Activated T-cell treated with anti-CD3 and anti-CD28 coated beads, Interleukin-2, amount 50 U/mL, for 24 hours (primary cell): Measurements from ENCODE around the gene ARHGAP8.
"Not testable (repeated sequence)": the region's sequence is repeated elsewhere in the genome, so short reads cannot be mapped to it uniquely, and the experiment has no call there.

Experiments used
- DNase-seq: peaks from one replicate; pipeline ENCODE4 v3.0.0-alpha.2; 2020
- H3K27ac Mint-ChIP-seq: 2 replicates; pipeline ENCODE4 v1.8.0; 2020; ENCODE audit warnings: mild to moderate bottlenecking, mixed read lengths
- H3K27me3 Mint-ChIP-seq: 2 replicates; pipeline ENCODE4 v1.8.0; 2020; ENCODE audit warnings: mixed read lengths
- H3K36me3 Mint-ChIP-seq: 2 replicates; pipeline ENCODE4 v1.8.0; 2020; ENCODE audit warnings: low read depth, mixed read lengths
- H3K4me1 Mint-ChIP-seq: 2 replicates; pipeline ENCODE4 v1.8.0; 2020; ENCODE audit warnings: low read depth, mixed read lengths
- H3K4me3 Mint-ChIP-seq: 2 replicates; pipeline ENCODE4 v1.8.0; 2020; ENCODE audit warnings: mild to moderate bottlenecking, moderate library complexity, mixed read lengths
- H3K9me3 Mint-ChIP-seq: 2 replicates; pipeline ENCODE4 v1.8.0; 2020; ENCODE audit warnings: mixed read lengths

The ARHGAP8 gene

DNA sequence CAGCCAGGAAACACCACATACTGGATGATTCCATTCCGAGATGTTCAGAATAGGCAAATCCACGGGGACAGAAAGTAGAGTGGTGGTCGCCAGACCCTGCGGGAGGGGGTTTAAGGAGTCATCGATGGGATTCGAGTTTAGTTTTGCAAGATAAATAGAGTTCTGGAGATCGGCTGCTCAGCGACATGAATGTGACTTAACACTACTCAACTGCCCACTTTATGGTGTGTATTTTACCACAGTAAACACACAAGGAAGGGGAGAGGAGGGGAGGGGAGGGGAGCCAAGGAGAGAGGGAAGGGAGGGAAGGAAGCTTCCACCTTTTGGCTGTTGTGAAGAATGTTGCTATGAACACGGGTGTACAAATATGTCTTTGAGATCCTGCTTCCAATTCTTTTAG, 10.4 kb upstream of the ARHGAP8 start:
- no peak overlapping the region for H3K4me3 Mint-ChIP-seq
- H3K27me3 Mint-ChIP-seq, result peaks cover 12% of the 10 kb centered on the region
- no peaks in the 10 kb centered on the region for H3K9me3 Mint-ChIP-seq
- DNase-seq, result no peak
- H3K4me1 Mint-ChIP-seq, result no peaks in the 10 kb centered on the region
- no peaks in the 10 kb centered on the region for H3K36me3 Mint-ChIP-seq
- H3K27ac Mint-ChIP-seq, result no peak overlapping the region

DNA sequence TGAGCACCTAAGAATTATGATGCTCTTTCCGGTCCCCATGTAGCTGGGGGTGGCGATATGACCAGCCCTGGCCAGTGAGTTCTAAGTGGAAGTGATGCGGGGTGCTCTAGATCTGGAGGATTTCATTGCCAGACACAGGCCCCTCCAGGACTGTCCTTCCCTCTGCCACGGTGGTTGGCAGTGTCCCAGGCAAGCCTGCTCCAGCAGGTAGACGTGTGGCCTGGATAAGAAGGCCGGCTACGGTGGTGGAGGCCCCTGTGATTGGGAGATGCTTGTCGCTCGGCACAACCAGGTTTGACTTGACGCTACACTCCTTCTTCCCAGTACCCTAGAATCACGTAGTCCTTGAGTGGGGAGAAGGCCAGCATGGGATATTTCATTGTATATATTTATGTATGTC, 9.1 kb upstream of the ARHGAP8 start:
- H3K4me1 Mint-ChIP-seq, result no peaks in the 10 kb centered on the region
- H3K4me3 Mint-ChIP-seq, result no peak overlapping the region
- H3K36me3 Mint-ChIP-seq, result no peaks in the 10 kb centered on the region
- H3K27ac Mint-ChIP-seq, result no peak overlapping the region
- DNase-seq, result no peak
- H3K9me3 Mint-ChIP-seq, result no peaks in the 10 kb centered on the region
- peaks cover 17% of the 10 kb centered on the region for H3K27me3 Mint-ChIP-seq

DNA sequence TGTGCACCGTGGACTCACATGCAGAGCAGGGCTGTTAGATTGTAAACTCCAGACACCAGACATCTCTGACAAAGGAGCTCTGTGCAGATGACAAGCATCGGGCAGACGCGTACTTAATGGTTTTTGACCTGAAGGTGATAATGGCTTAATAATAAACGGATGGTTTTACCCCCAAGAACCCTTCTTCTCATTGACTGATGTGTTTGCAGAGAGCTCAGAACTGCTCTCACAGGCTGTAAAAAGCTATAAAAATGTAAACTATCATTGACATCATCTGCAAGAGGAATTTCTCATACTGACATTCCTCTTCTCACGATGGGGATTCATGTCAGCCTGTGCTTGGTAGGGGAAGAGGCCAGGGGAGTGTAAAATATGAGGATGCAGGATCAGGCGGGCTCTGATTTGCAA, 8.6 kb upstream of the ARHGAP8 start:
- H3K27me3 Mint-ChIP-seq, result peaks cover 21% of the 10 kb centered on the region
- no peaks in the 10 kb centered on the region for H3K36me3 Mint-ChIP-seq
- H3K9me3 Mint-ChIP-seq, result no peaks in the 10 kb centered on the region
- no peak overlapping the region for H3K27ac Mint-ChIP-seq
- no peaks in the 10 kb centered on the region for H3K4me1 Mint-ChIP-seq
- H3K4me3 Mint-ChIP-seq, result no peak overlapping the region
- DNase-seq, result no peak

DNA sequence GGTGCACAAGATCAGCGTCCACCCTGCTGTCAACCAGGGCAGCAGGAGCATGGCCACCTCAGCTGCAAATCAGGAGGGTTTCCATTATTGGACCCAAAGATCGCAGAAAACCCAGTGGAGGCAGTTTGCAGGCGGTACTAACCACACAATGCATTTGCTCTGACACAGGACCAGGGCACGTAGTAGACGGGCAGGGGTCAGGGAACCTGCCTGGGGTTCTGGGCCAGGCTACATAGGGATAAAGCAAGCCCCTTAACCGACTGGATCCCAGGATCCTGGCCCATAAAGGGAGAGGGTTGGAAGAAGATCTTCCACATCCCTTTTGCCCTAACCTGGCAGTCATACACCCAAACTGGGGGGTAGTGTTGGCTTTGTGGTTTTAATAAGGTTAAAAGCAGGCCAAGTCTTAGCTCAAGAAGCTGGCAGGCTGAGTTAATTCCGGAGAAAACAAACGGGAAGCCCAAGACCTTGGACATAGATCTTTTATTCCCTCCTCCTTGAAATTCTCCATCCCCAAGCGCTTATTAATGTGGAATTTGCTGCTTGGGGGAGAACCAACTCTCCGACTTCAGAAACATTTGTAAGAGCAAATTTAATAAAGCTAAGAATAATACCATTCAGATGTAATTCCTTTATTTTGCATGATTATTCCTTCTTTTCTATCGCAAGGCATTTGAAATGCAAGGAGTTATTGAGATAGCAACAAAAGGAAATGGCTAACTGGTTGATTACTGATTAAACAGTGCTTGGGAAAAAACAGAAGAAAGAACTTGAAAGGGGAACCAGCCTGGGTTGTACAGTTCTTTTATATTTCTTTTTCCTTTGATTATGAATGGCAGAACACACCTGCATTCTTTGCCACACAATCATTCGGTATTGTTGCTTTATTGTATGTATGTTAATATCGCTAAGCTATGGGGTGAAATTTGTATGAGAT, 6.3 kb upstream of the ARHGAP8 start:
- DNase-seq, result no peak
- Mint-ChIP-seq H3K4me1 (no peaks in the 10 kb centered on the region), H3K9me3 (no peaks in the 10 kb centered on the region), H3K27ac (no peak overlapping the region), H3K27me3 (peaks cover 34% of the 10 kb centered on the region), H3K4me3 (no peak overlapping the region), H3K36me3 (no peaks in the 10 kb centered on the region)

DNA sequence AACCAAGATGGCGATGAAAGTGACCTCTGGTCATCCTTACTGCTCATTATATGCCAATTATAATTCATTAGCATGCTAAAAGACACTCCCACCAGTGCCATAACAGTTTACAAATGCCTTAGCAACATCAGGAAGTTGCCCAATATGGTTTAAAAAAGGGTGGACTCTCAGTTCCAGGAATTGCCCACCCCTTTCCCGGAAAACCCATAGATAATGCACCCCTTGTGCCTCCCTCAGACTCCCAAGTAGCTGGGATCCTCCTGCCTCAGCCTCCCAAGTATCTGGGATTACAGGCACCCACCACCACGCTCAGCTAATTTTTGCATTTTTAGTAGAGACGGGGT, 4.6 kb upstream of the ARHGAP8 start:
- H3K27me3 Mint-ChIP-seq, result peaks cover 43% of the 10 kb centered on the region
- H3K9me3 Mint-ChIP-seq, DNase-seq, H3K27ac Mint-ChIP-seq, H3K4me3 Mint-ChIP-seq, H3K36me3 Mint-ChIP-seq, H3K4me1 Mint-ChIP-seq: not testable (repeated sequence)

DNA sequence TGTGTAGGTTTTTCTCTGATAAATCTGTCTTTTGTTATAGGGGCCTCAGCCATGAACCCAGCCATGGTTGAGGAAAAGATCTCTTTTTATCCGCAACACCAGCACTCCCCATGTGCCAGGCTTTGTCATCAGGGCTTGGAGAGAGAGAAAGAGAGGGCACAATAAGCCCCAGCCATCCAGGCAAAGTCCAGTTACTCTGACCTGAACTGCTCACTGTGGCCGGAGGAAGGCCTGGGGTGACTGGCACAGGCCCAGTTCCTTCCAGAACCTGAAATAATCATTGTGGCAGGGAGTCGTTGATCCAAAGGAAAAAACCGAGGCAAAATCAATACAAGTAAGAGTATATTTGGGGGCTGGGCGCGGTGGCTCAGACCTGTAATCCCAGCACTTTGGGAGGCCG, 3.9 kb upstream of the ARHGAP8 start:
- H3K9me3 Mint-ChIP-seq, result no peaks in the 10 kb centered on the region
- H3K27ac Mint-ChIP-seq, result no peak overlapping the region
- peaks cover 51% of the 10 kb centered on the region for H3K27me3 Mint-ChIP-seq
- DNase-seq, result no peak
- no peaks in the 10 kb centered on the region for H3K36me3 Mint-ChIP-seq
- no peak overlapping the region for H3K4me3 Mint-ChIP-seq
- peaks cover 5% of the 10 kb centered on the region for H3K4me1 Mint-ChIP-seq

DNA sequence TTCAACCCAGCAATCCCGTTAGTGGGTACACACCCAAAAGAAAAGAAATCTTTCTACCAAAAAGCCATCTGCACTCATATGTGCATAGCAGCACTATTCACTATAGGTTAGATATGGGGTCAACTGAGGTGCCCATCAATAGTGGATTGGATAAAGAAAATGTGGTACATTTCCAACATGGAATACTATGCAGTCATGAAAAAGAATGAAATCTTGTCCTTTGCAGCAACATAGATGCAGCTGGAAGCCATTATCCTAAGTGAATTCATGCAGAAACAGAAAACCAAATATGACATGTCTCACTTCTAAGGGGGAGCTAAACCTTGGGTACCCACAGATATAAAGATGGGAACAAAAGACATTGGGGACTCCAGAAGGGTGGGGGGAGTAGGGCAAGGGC, 1.9 kb upstream of the ARHGAP8 start:
- peaks cover 5% of the 10 kb centered on the region for H3K4me1 Mint-ChIP-seq
- H3K36me3 Mint-ChIP-seq, result no peaks in the 10 kb centered on the region
- no peak for DNase-seq
- no peak overlapping the region for H3K27ac Mint-ChIP-seq
- H3K4me3 Mint-ChIP-seq, result no peak overlapping the region
- no peaks in the 10 kb centered on the region for H3K9me3 Mint-ChIP-seq
- H3K27me3 Mint-ChIP-seq, result peaks cover 70% of the 10 kb centered on the region

DNA sequence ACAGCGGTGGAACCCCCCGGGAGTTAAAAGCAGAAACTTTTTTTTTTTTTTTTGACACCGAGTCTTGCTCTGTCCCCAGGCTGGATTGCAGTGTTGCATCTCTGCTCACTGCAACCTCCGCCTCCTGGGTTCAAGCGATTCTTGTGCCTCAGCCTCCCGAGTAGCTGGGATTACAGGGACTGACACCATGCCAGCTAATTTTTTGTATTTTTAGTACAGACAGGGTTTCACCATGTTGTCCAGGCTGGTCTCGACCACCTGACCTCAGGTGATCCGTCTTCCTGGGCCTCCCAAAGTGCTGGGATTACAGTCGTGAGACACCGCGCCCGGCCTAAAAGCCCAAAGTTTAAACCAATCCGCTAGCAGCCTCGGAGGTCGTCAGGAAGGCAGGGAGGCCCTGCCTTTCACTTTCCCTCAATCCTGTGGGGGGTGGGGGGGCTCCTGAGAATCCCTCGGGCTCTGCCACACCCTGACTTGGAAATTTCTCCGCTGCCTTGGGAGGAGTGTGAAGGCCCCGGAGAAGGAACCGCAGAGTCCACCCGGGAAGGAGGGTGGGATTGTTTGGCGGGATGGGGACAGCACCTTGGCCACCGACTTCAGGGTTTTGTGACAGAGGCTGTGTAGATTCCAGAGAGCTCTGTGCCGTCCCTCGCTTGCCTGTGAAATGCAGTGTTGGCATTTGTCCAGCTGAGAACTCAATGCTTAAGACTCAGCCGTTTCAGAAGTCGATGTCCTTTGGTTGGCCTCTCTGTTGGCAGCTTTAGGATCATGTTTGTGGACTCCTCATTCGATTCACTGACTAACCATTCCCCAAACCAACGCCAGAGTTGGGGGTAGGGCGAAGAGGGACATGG, 1.0 kb downstream of the ARHGAP8 start:
- Mint-ChIP-seq H3K9me3 (no peaks in the 10 kb centered on the region), H3K36me3 (no peaks in the 10 kb centered on the region), H3K27me3 (peaks cover 77% of the 10 kb centered on the region), H3K27ac (no peak overlapping the region), H3K4me1 (peaks cover 5% of the 10 kb centered on the region), H3K4me3 (peak overlapping the region; percentile 74)
- no peak for DNase-seq

DNA sequence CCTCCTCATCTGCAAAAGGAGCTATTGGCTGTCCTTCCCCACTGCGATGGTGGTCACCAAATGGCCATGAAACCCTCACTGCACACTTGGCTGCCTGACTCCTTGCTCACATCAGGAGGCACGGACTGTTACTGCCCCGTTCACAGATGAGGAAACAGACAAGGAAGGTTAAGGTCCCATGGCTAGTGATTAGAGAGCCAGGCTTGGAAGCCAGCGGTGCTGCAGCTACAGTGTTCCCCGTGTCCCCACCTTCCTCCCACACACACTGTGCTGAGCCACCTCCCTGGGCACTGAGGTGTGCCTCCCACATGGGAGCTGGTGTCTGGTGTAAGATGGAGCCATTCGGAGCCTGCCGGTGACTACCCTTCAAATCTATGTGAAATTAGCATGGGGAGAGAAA, 2.6 kb downstream of the ARHGAP8 start:
- Mint-ChIP-seq H3K27me3 (peaks cover 78% of the 10 kb centered on the region), H3K9me3 (no peaks in the 10 kb centered on the region), H3K4me1 (peaks cover 5% of the 10 kb centered on the region), H3K4me3 (no peak overlapping the region), H3K27ac (no peak overlapping the region), H3K36me3 (no peaks in the 10 kb centered on the region)
- DNase-seq, result no peak

DNA sequence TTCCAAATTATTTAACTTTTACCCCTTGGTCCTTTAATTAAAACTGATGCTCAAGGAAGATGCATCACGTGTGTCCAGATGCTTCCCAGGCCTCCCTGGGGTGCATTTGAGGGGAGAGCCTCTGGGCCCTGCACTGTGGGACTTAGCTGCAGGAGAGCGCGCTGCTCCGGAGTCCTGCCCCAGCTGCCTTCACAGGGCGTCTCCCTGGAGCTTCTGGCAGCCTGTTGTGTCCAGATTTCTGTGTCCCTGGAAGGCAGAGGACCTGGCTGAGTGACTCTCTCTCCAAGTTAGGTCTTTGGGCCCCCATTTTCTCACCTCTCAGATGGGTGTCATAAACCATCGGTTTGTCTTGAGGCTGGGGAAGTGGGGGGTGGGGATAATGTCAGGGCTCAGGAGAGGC, 3.0 kb downstream of the ARHGAP8 start:
- Mint-ChIP-seq H3K36me3 (no peaks in the 10 kb centered on the region), H3K4me3 (no peak overlapping the region), H3K27ac (no peak overlapping the region), H3K4me1 (peaks cover 5% of the 10 kb centered on the region), H3K27me3 (peaks cover 74% of the 10 kb centered on the region), H3K9me3 (no peaks in the 10 kb centered on the region)
- DNase-seq, result no peak

DNA sequence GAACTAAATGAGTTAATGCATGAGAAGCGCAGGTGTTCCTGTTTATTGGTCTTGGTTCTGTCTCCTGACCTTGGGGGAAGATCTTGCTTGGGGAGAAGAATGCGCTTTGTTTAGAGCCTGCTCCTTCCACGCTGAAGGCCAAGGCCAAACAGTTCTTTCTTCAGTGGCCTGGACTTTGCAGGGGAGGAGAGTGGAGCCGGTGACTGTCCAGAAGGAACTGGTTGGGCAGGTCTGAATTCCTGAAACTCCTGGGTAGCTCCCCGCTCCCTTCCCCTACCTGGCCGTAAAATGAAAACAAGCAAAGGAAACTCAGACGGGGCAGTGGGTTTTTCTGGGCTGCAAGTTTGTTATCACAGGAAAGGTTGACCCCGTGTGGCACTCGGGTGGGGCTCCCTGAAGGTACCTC, 3.6 kb downstream of the ARHGAP8 start:
- Mint-ChIP-seq H3K4me1 (peaks cover 5% of the 10 kb centered on the region), H3K36me3 (no peaks in the 10 kb centered on the region), H3K4me3 (no peak overlapping the region), H3K27ac (no peak overlapping the region), H3K27me3 (peaks cover 71% of the 10 kb centered on the region), H3K9me3 (no peaks in the 10 kb centered on the region)
- DNase-seq, result no peak

DNA sequence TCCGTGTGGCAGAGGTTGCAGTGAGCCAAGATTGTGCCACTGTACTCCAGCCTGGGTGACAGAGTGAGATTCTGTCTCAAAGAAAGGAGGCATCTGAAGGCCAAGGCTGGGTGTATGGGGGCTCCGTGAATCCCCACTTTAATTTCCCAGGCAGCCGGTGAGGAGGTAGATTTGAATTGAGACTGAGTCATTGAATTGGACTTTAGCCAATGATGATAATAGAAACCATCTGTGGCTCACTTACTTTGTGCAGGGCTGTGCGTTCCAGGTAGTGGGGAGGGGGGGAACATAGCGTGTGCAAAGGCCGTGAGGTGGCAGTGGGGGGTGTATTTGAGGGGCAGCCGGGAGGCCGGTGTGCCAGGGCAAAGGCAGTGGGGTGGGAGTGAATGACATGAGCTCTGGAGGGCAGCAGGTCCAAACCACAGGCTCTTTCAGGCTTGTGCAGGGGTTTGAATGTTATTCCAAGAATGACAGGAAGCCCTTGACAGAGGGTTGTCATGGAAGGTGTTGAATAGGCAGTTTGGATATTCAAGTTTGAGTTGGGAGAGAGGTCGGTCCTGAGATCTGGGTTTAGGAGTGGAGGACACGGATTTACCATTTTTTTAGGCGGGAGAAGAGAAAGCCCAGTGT, 6.1 kb downstream of the ARHGAP8 start:
- H3K4me1 Mint-ChIP-seq, result no peaks in the 10 kb centered on the region
- H3K27me3 Mint-ChIP-seq, result peaks cover 55% of the 10 kb centered on the region
- no peak overlapping the region for H3K4me3 Mint-ChIP-seq
- no peaks in the 10 kb centered on the region for H3K36me3 Mint-ChIP-seq
- H3K9me3 Mint-ChIP-seq, result peaks cover 9% of the 10 kb centered on the region
- DNase-seq, result no peak
- H3K27ac Mint-ChIP-seq, result no peak overlapping the region

DNA sequence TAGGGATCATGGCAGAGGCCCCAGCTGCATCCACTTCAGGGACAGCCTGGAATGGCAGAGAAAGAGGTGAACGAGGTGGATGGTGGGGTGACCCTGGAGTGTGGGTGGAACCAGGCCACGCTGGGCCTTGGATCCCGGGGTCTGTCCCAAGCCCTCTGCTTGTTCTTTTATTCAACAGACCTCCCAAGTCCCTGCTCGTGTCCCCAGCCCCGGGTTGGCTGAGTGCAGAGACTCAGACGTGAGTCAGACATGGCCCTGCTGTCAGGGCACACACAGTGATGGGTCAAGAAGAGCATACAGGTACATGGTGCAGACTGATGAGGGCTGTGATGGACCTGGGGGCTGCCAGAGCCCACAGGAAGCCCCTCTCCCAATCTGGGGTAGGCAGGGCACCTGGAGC, 6.6 kb downstream of the ARHGAP8 start:
- Mint-ChIP-seq H3K4me3 (no peak overlapping the region), H3K27ac (no peak overlapping the region), H3K4me1 (no peaks in the 10 kb centered on the region), H3K9me3 (peaks cover 9% of the 10 kb centered on the region), H3K27me3 (peaks cover 49% of the 10 kb centered on the region), H3K36me3 (no peaks in the 10 kb centered on the region)
- DNase-seq, result no peak

DNA sequence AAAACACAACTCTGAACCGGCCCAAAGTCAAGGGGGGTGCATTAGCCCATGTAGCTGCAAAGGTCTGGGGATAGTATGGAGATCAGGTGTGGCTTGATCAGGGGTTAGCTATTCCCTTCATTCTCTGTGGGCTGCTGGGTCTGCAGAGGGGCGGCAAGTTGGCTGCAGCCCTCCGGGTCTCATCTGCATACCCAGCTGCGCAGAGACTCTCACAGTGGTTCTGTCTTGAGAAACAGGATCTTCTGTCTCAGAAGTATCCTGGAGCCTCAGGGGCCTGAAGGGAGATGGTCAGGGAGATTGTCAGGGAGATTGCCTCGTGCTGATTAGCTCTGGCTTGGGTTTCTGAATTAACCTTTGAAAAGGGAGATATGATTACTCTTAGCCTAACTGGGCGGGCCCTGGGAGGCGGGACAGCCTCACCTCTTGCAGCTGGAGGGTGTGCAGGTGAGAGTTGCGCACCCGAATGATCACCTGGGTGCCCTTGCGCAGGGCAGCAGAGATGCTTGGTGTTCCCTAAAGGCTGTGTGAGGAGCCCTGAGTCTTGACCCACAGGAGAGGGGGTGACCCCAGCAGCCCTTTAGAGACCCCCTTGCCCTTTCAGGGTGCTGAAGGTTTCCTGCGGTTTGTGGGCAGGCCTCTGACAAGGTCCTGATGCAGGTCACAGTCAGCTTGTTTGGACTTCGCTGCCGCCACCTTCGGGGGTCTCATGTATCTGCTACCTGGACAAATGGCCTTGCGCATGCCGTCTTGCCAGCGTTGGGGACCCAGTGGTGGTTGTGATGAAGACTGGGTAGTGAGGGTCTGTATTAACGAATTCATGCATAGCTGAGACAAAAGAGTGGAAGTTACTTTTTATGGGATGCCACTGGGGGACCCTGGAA, 7.3 kb downstream of the ARHGAP8 start:
- DNase-seq, result no peak
- Mint-ChIP-seq H3K36me3 (no peaks in the 10 kb centered on the region), H3K4me3 (no peak overlapping the region), H3K9me3 (peaks cover 9% of the 10 kb centered on the region), H3K27ac (no peak overlapping the region), H3K4me1 (no peaks in the 10 kb centered on the region), H3K27me3 (peaks cover 42% of the 10 kb centered on the region)
